ENCODE data around the gene GNPTAB. TPM values are rescaled to one million over a fixed set of nuclear protein-coding genes. Genes with fewer than 3 reads are reported as not detected.
A peak's percentile ranks its signal among the peaks of the same experiment; 100 is the strongest.

GNPTAB gene
- total RNA-seq, 1 donor from 2014 or later = 28.7 TPM

DNA sequence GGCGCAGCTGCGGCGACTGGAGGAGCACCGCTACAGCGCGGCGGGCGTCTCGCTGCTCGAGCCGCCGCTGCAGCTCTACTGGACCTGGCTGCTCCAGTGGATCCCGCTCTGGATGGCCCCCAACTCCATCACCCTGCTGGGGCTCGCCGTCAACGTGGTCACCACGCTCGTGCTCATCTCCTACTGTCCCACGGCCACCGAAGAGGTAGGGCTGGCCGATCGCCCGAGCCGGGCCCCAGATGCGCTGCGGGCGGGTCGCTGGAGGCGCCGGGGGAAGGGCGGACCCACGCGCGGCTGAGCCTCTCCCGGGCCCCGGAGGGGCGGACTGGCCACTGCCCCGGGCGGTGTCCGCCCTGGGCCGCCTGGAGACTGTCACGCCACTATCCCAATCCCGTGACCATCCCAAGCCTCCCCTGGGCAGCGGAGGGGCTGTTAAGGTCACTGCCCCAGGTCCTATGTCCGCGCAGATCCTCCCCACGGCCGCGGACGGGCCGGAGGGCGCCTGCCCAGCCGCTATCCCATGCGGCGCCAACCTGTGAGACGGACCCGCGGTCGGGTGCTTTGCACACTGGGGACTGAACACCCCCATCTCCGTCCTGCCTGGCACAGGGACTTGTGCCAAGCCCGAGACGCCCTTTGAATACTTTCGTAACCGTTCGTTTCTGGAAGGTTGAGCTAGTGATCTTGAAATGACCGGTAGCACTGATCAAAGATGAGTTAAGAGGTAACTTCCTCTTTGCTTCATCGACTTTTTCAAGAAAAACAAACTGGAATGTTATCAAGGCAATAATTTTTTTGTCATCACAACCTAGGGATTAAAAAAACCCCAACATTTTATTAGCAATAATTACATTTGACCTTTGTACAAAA is 132.6 kb downstream of the GNPTAB start:
- Histone ChIP-seq H3K27ac (peak overlapping the region; percentile 92), H3K27me3 (no peaks in the 10 kb centered on the region), H3K4me1 (peaks cover 66% of the 10 kb centered on the region), H3K9me3 (no peaks in the 10 kb centered on the region), H3K36me3 (no peaks in the 10 kb centered on the region), H3K4me3 (peak overlapping the region; percentile 84 to 96)
- intact Hi-C loops (cut with DNase I) = no loop called here
- DNase-seq (ENCODE audit: extremely low spot score in 2 of 2) = no peak
- no peak for TF ChIP-seq POLR2A (IDR thresholded peaks at IDR 0.05)
- TF ChIP-seq POLR2AphosphoS5 (IDR thresholded peaks at IDR 0.05; ENCODE audit: insufficient read depth in 1 of 2, low read depth in 1 of 2) = peak in 1 of 2 donors; percentile 54
- TF ChIP-seq, protein P1, sequence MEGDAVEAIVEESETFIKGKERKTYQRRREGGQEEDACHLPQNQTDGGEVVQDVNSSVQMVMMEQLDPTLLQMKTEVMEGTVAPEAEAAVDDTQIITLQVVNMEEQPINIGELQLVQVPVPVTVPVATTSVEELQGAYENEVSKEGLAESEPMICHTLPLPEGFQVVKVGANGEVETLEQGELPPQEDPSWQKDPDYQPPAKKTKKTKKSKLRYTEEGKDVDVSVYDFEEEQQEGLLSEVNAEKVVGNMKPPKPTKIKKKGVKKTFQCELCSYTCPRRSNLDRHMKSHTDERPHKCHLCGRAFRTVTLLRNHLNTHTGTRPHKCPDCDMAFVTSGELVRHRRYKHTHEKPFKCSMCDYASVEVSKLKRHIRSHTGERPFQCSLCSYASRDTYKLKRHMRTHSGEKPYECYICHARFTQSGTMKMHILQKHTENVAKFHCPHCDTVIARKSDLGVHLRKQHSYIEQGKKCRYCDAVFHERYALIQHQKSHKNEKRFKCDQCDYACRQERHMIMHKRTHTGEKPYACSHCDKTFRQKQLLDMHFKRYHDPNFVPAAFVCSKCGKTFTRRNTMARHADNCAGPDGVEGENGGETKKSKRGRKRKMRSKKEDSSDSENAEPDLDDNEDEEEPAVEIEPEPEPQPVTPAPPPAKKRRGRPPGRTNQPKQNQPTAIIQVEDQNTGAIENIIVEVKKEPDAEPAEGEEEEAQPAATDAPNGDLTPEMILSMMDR (IDR thresholded peaks at IDR 0.05) = no peak

DNA sequence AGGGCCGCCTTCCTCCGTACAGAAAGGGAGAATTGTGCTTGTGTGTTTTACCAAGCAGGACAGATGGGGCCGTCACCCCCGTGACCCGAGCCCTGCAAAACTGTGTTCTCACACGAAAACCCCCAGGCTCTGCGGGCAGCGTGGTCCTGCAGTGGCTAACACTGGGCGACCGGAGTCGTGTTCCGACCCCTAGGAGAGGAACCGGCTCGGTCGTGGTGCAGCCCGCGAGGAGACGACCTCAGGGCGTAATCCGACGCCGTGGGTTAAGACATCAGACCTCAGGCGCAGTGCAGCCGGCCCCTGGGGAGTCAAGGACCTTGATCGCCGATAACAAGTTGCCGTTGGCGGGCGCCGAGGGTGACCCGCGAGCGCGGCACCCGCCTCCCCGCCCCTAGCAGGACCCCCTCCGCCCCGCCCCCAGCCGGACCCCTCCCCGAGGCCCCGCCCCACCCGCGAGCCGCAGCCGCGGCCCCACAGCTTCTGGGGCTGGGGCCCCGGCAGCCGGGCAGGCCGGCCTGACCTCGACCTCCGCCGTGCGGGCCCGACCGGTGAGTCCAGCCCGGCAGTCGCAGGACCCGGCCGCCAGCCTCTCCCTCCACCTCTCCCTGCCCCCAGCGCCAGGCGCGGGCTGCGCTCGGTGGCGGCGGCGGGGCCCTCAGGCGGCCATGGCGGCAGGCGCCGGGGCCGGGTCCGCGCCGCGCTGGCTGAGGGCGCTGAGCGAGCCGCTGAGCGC is 133.4 kb downstream of the GNPTAB start, which contains the start of gene CHPT1:
Gene CHPT1 (plus strand): TSS at position 444 of the 733 bp plus-strand sequence. CDS start 222 bp downstream, at position 666.
- H3K27me3 ChIP-seq = no peaks in the 10 kb centered on the region
- intact Hi-C loops (cut with DNase I) = no loop called here
- TF ChIP-seq, protein P1 (IDR thresholded peaks at IDR 0.05) = no peak
- TF ChIP-seq POLR2AphosphoS5 (IDR thresholded peaks at IDR 0.05; ENCODE audit: insufficient read depth in 1 of 2, low read depth in 1 of 2) (peak in 1 of 2 donors; percentile 65), POLR2A (IDR thresholded peaks at IDR 0.05) (peak in 1 of 2 donors; percentile 59)
- no peaks in the 10 kb centered on the region for H3K9me3 ChIP-seq
- H3K4me1 ChIP-seq = peaks cover 58% of the 10 kb centered on the region
- no peaks in the 10 kb centered on the region for H3K36me3 ChIP-seq
- DNase-seq (ENCODE audit: extremely low spot score in 2 of 2) = no peak
- H3K27ac ChIP-seq = peak within 1 kb of the TSS; percentile 92
- H3K4me3 ChIP-seq = peak within 1 kb of the TSS; percentile 84 to 96

GRCh38 chr12:101696251-101697196 is 134.2 kb downstream of the GNPTAB start:
- Histone ChIP-seq H3K27ac (peak overlapping the region; percentile 92), H3K9me3 (no peaks in the 10 kb centered on the region), H3K36me3 (no peaks in the 10 kb centered on the region), H3K4me3 (peak overlapping the region; percentile 84 to 96), H3K4me1 (peaks cover 49% of the 10 kb centered on the region), H3K27me3 (no peaks in the 10 kb centered on the region)
- TF ChIP-seq POLR2AphosphoS5 (IDR thresholded peaks at IDR 0.05; ENCODE audit: insufficient read depth in 1 of 2, low read depth in 1 of 2) = no peak
- TF ChIP-seq POLR2A (IDR thresholded peaks at IDR 0.05) = no peak
- TF ChIP-seq, protein P1 (IDR thresholded peaks at IDR 0.05) = no peak
- intact Hi-C loops (cut with DNase I) = no loop called here
- DNase-seq (ENCODE audit: extremely low spot score in 2 of 2) = no peak

GRCh38 chr12:101695706-101696105 is 135.1 kb downstream of the GNPTAB start:
- TF ChIP-seq, protein P1 (IDR thresholded peaks at IDR 0.05) = no peak
- TF ChIP-seq POLR2A (IDR thresholded peaks at IDR 0.05) (no peak), POLR2AphosphoS5 (IDR thresholded peaks at IDR 0.05; ENCODE audit: insufficient read depth in 1 of 2, low read depth in 1 of 2) (no peak)
- DNase-seq (ENCODE audit: extremely low spot score in 2 of 2) = no peak
- Histone ChIP-seq H3K27me3 (no peaks in the 10 kb centered on the region), H3K4me1 (peaks cover 41% of the 10 kb centered on the region), H3K27ac (no peak overlapping the region), H3K36me3 (no peaks in the 10 kb centered on the region), H3K9me3 (no peaks in the 10 kb centered on the region), H3K4me3 (no peak overlapping the region)
- intact Hi-C loops (cut with DNase I) = no loop called here

Small RNAs within 50 kb of the gene (small RNA-seq; reads per million reads assigned to genes)
- not detected for gene RNA5SP368
- not detected for gene RNA5SP369
- gene RNU6-101P = not detected
- not detected for gene RNU6-1183P
- not detected for gene RNU6-172P
- gene RNY1P16 = not detected

Other genes starting within 250 kb of the GNPTAB start
- not detected for gene MYBPC1, start 236.0 kb downstream of the GNPTAB start, total RNA-seq
- 84.7 TPM for gene CHPT1, start 133.3 kb downstream of the GNPTAB start, total RNA-seq
- not detected for gene SYCP3, start 91.5 kb downstream of the GNPTAB start, total RNA-seq
- 18.9 TPM for gene DRAM1, start 46.6 kb upstream of the GNPTAB start, total RNA-seq
- 49.4 TPM for gene WASHC3, start 231.0 kb upstream of the GNPTAB start, total RNA-seq